ENCODE results near the gene OR8I2.

The OR8I2 gene

DNA sequence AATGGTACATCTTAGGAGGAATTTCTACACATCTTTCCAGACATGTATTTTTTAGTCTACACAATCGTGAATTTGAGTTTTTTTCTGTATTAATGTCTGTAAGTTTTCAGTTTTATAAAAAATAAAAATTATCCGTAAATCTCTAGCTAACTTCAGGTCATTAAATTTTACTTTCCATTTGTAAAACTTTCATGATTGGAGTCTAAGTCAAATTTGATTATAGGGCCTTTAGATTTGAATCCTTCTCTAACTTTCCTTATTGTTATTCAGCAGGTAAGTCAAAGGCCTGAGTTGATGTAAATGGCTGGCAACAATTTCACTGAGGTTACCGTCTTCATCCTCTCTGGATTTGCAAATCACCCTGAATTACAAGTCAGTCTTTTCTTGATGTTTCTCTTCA is at the start of gene OR8I2:
OR8I2 (plus strand) TSS at position 301 of the 400 bp plus-strand sequence; CDS start at position 301, 0 bp downstream.
- no peaks in the 10 kb centered on the region for H3K79me2 ChIP-seq (ENCODE audit: insufficient read depth, low read length)
- no peaks in the 10 kb centered on the region for H3K4me1 ChIP-seq (ENCODE audit: insufficient read depth, low read length, severe bottlenecking)
- no peak within 1 kb of the TSS for H2AFZ ChIP-seq (ENCODE audit: low read length)
- no peaks in the 10 kb centered on the region for H3K27me3 ChIP-seq (ENCODE audit: insufficient read depth, low read length)
- H3K9me3 ChIP-seq (ENCODE audit: low read length): no peaks in the 10 kb centered on the region
- no peaks in the 10 kb centered on the region for H3F3A ChIP-seq (ENCODE audit: insufficient read depth, low read length)
- H3K4me3 ChIP-seq (ENCODE audit: low read depth, low read length, poor library complexity, severe bottlenecking): no peak within 1 kb of the TSS
- H3K9ac ChIP-seq (ENCODE audit: low read length): no peak within 1 kb of the TSS
- H4K20me1 ChIP-seq (ENCODE audit: insufficient read depth, low read length): no peaks in the 10 kb centered on the region
- H3K4me2 ChIP-seq (ENCODE audit: low read length): no peak within 1 kb of the TSS
- H3K36me3 ChIP-seq (ENCODE audit: insufficient read depth, low read length): no peaks in the 10 kb centered on the region
- TF ChIP-seq EZH2 (IDR thresholded peaks at IDR 0.05; ENCODE audit: borderline replicate concordance, low read length) (no peak), CTCF (IDR thresholded peaks at IDR 0.05; ENCODE audit: low read length) (no peak)
- no peak within 1 kb of the TSS for H3K27ac ChIP-seq (ENCODE audit: low read depth, low read length, poor library complexity, severe bottlenecking)
- no peaks in the 10 kb centered on the region for H3K9me2 ChIP-seq (ENCODE audit: low read depth, low read length)

DNA sequence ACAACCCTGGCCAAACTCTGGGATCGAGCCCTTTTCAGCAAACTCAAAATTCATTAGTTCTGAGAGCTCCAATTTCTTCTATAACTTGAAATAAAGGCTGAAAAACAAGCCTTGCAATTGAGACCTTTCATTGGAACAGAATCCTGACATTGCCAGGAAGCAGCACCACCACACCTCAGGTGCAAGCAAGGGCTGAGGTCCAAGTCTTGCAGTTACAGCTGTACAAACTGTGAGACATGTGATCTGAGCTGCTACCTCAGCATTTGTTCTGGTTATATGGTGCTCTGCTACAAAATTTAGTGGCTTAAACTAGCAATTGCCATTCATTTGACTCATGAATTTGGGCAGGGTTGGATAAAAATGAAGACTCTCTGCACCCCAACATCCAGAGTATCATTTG is 47.6 kb upstream of the OR8I2 start:
- H3K36me3 ChIP-seq (ENCODE audit: insufficient read depth, low read length): no peaks in the 10 kb centered on the region
- H3K4me1 ChIP-seq (ENCODE audit: insufficient read depth, low read length, severe bottlenecking): no peaks in the 10 kb centered on the region
- H3F3A ChIP-seq (ENCODE audit: insufficient read depth, low read length): no peaks in the 10 kb centered on the region
- H3K9me3 ChIP-seq (ENCODE audit: low read length): no peaks in the 10 kb centered on the region
- no peak overlapping the region for H3K4me2 ChIP-seq (ENCODE audit: low read length)
- H2AFZ ChIP-seq (ENCODE audit: low read length): no peak overlapping the region
- H4K20me1 ChIP-seq (ENCODE audit: insufficient read depth, low read length): no peaks in the 10 kb centered on the region
- TF ChIP-seq CTCF (IDR thresholded peaks at IDR 0.05; ENCODE audit: low read length): no peak
- TF ChIP-seq EZH2 (IDR thresholded peaks at IDR 0.05; ENCODE audit: borderline replicate concordance, low read length): no peak
- H3K79me2 ChIP-seq (ENCODE audit: insufficient read depth, low read length): no peaks in the 10 kb centered on the region
- no peak overlapping the region for H3K4me3 ChIP-seq (ENCODE audit: low read depth, low read length, poor library complexity, severe bottlenecking)
- H3K9ac ChIP-seq (ENCODE audit: low read length): no peak overlapping the region
- H3K27ac ChIP-seq (ENCODE audit: low read depth, low read length, poor library complexity, severe bottlenecking): no peak overlapping the region
- H3K9me2 ChIP-seq (ENCODE audit: low read depth, low read length): no peaks in the 10 kb centered on the region
- no peaks in the 10 kb centered on the region for H3K27me3 ChIP-seq (ENCODE audit: insufficient read depth, low read length)

DNA sequence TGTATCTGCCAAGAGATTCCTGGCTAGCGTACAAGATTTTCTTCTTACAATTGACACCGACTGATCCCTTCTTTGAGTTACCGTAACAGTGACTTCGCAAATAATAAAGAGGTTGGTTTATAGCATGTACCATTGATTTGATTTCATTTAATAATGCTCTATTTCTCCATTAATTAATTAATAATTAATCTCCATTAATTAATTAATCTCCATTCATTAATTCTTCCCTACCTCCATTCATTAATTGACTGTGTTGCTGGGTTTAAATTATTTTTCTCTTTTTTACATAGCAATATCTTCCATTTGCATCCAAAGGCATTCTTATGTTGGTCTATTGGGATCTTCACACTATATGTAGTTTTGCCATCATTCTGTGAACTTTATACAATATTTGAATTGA is 44.6 kb upstream of the OR8I2 start:
- no peaks in the 10 kb centered on the region for H3F3A ChIP-seq (ENCODE audit: insufficient read depth, low read length)
- H3K9me2 ChIP-seq (ENCODE audit: low read depth, low read length): no peaks in the 10 kb centered on the region
- H3K36me3 ChIP-seq (ENCODE audit: insufficient read depth, low read length): no peaks in the 10 kb centered on the region
- H4K20me1 ChIP-seq (ENCODE audit: insufficient read depth, low read length): no peaks in the 10 kb centered on the region
- H3K4me3 ChIP-seq (ENCODE audit: low read depth, low read length, poor library complexity, severe bottlenecking): no peak overlapping the region
- H3K4me2 ChIP-seq (ENCODE audit: low read length): no peak overlapping the region
- H3K27ac ChIP-seq (ENCODE audit: low read depth, low read length, poor library complexity, severe bottlenecking): no peak overlapping the region
- no peaks in the 10 kb centered on the region for H3K9me3 ChIP-seq (ENCODE audit: low read length)
- H3K79me2 ChIP-seq (ENCODE audit: insufficient read depth, low read length): no peaks in the 10 kb centered on the region
- H3K27me3 ChIP-seq (ENCODE audit: insufficient read depth, low read length): no peaks in the 10 kb centered on the region
- no peak overlapping the region for H2AFZ ChIP-seq (ENCODE audit: low read length)
- no peak for TF ChIP-seq CTCF (IDR thresholded peaks at IDR 0.05; ENCODE audit: low read length)
- no peak for TF ChIP-seq EZH2 (IDR thresholded peaks at IDR 0.05; ENCODE audit: borderline replicate concordance, low read length)
- no peak overlapping the region for H3K9ac ChIP-seq (ENCODE audit: low read length)
- H3K4me1 ChIP-seq (ENCODE audit: insufficient read depth, low read length, severe bottlenecking): no peaks in the 10 kb centered on the region

Measured in OCI-LY1 (cell line).